ENCODE measurements around the gene HERPUD1. TPM values are rescaled to one million over a fixed set of nuclear protein-coding genes. Genes with fewer than 3 reads are reported as not detected.

Gene HERPUD1
- total and polyA plus RNA-seq, 9 of the 15 experiments (the other 6 are each of a cell fraction or from before 2014, with no cell fraction given), result 14.2 to 60.7 (median 37.4) TPM

DNA sequence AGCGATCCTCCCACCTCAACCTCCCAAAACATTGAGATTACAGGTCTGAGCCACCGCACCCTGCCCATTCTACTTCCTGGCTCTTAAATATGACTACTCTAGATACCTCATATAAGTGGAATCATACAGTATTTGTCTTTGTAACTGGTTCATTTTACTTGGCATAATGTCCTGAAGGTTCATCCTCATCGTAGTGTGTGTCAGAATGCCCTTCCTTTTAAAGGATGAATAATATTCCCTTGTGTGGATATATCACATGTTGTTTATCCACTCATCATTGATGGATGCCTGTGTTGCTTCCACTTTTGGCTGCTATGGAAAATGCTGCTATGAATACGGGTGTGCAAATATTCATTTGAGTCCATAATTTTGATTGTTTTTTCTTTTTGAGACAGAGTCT, 24.1 kb downstream of the HERPUD1 start:
- no TSS peak for BruUV-seq (replicated peaks)
- intact Hi-C loops (cut with micrococcal nuclease), result no loop called here
- Histone ChIP-seq H3K79me2 (ENCODE audit: control insufficient read depth, insufficient read depth, low read length) (no peaks in the 10 kb centered on the region), H3K9me3 (replicated peaks; ENCODE audit: control insufficient read depth, insufficient read depth, low read depth, low read length) (0 out of 2 replicates have a peak, but pooled peaks cover 1% of the 10 kb centered on the region), H3K36me3 (ENCODE audit: control insufficient read depth, insufficient read depth, low read length) (no peaks in the 10 kb centered on the region), H3K27ac (ENCODE audit: extremely low read depth, low read depth, low read length) (no peak overlapping the region), H3K9ac (ENCODE audit: insufficient read depth in 1 of 2, low read depth in 2 of 2, low read length in 2 of 2) (no peak overlapping the region), H3K27me3 (ENCODE audit: control insufficient read depth in 2 of 2, insufficient read depth in 2 of 2, low read length in 2 of 2) (peaks cover 17 to 28% of the 10 kb centered on the region in 2 experiments; a peak in 3 of 5 replicates), H3K9me1 (ENCODE audit: control insufficient read depth, insufficient read depth, low read length) (no peaks in the 10 kb centered on the region), H3K4me3 (no peak overlapping the region), H3K4me1 (replicated peaks in 1 of 2; ENCODE audit: control insufficient read depth in 2 of 2, insufficient read depth in 2 of 2, low read length in 2 of 2) (peaks cover 0 to 5% of the 10 kb centered on the region in 2 experiments; a peak in 1 of 5 replicates), H2AFZ (ENCODE audit: low read depth, low read length) (no peak overlapping the region), H4K20me1 (replicated peaks; ENCODE audit: control insufficient read depth, insufficient read depth, low read length) (no peaks in the 10 kb centered on the region), H3K4me2 (ENCODE audit: insufficient read depth, low read length) (no peak overlapping the region)
- no peak for FAIRE-seq
- CTCF ChIA-PET (ENCODE audit: low intra/inter-chr PET ratio), result no interaction called here
- 4% methylated on average over 4 of the region's 4 CpGs for WGBS (ENCODE audit: insufficient coverage, low coverage, missing lambda C conversion rate)
- no peak for ATAC-seq
- in situ Hi-C loops (cut with MboI), result no loop called here
- TF ChIP-seq ZNF239 (CRISPR knock-in tag; IDR thresholded peaks at IDR 0.05), result no peak
- TF ChIP-seq PCBP2 (IDR thresholded peaks at IDR 0.05; ENCODE audit: low read depth, low read length, poor library complexity, severe bottlenecking), result no peak
- TF ChIP-seq ZNF766 (CRISPR knock-in tag; conservative IDR thresholded peaks at IDR 0.05), result no peak
- no peak for TF ChIP-seq ZNF79 (CRISPR knock-in tag; IDR thresholded peaks at IDR 0.05; ENCODE audit: low read depth)
- no peak for DNase-seq (ENCODE audit: extremely low read depth in 1 of 4, low spot score in 3 of 4)
- POLR2A ChIA-PET, result interaction anchor here (2.0 kb wide), 1 partner anchor 9 kb away, joined by 7 read pairs; no protein-coding TSS in a partner anchor

DNA sequence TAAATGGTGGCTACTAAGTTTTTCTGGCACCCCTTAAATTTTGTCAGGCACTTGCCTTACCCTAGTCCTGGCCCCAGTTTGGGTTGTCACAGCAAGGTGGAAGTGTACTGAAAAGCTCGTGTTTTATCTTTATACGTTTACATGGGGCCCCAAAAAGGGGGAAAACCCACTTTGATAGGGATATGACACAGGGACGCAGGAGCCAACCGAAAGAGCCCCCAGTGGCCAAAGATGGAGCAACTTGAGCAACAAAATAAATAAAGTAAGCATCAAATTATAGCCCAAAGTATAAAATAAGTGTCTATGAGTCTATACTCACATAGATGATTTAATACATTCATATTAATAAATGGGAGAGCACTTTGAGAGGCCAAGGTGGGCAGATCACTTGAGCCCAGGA, 24.8 kb downstream of the HERPUD1 start:
- Histone ChIP-seq H3K4me3 (no peak overlapping the region), H3K9ac (ENCODE audit: insufficient read depth in 1 of 2, low read depth in 2 of 2, low read length in 2 of 2) (no peak overlapping the region), H3K27ac (ENCODE audit: extremely low read depth, low read depth, low read length) (no peak overlapping the region), H3K36me3 (ENCODE audit: control insufficient read depth, insufficient read depth, low read length) (no peaks in the 10 kb centered on the region), H3K79me2 (ENCODE audit: control insufficient read depth, insufficient read depth, low read length) (no peaks in the 10 kb centered on the region), H3K27me3 (ENCODE audit: control insufficient read depth in 2 of 2, insufficient read depth in 2 of 2, low read length in 2 of 2) (peaks cover 17 to 28% of the 10 kb centered on the region in 2 experiments; a peak in 4 of 5 replicates), H4K20me1 (replicated peaks; ENCODE audit: control insufficient read depth, insufficient read depth, low read length) (no peaks in the 10 kb centered on the region), H3K9me1 (ENCODE audit: control insufficient read depth, insufficient read depth, low read length) (no peaks in the 10 kb centered on the region), H3K9me3 (replicated peaks; ENCODE audit: control insufficient read depth, insufficient read depth, low read depth, low read length) (0 out of 2 replicates have a peak, but pooled peaks cover 1% of the 10 kb centered on the region), H3K4me1 (replicated peaks in 1 of 2; ENCODE audit: control insufficient read depth in 2 of 2, insufficient read depth in 2 of 2, low read length in 2 of 2) (peaks cover 0 to 8% of the 10 kb centered on the region in 2 experiments; a peak in 2 of 5 replicates), H2AFZ (ENCODE audit: low read depth, low read length) (no peak overlapping the region), H3K4me2 (ENCODE audit: insufficient read depth, low read length) (no peak overlapping the region)
- intact Hi-C loops (cut with micrococcal nuclease), result no loop called here
- ChIA-PET POLR2A (interaction anchor here (0.8 to 2.0 kb wide), 3 partner anchors 9 to 545 kb away, joined by 3 to 7 read pairs (median 4); no protein-coding TSS in a partner anchor), CTCF (ENCODE audit: low intra/inter-chr PET ratio) (no interaction called here)
- DNase-seq (ENCODE audit: extremely low read depth in 1 of 4, low spot score in 3 of 4) (no peak), ATAC-seq (no peak; the same call in 2 of the 3 replicates), FAIRE-seq (no peak)
- in situ Hi-C loops (cut with MboI), result no loop called here
- 13% methylated on average over 4 of the region's 4 CpGs for WGBS (ENCODE audit: insufficient coverage, low coverage, missing lambda C conversion rate)
- BruUV-seq (replicated peaks), result no TSS peak
- no peak for TF ChIP-seq YBX1 (IDR thresholded peaks at IDR 0.05)
- TF ChIP-seq, protein P1, sequence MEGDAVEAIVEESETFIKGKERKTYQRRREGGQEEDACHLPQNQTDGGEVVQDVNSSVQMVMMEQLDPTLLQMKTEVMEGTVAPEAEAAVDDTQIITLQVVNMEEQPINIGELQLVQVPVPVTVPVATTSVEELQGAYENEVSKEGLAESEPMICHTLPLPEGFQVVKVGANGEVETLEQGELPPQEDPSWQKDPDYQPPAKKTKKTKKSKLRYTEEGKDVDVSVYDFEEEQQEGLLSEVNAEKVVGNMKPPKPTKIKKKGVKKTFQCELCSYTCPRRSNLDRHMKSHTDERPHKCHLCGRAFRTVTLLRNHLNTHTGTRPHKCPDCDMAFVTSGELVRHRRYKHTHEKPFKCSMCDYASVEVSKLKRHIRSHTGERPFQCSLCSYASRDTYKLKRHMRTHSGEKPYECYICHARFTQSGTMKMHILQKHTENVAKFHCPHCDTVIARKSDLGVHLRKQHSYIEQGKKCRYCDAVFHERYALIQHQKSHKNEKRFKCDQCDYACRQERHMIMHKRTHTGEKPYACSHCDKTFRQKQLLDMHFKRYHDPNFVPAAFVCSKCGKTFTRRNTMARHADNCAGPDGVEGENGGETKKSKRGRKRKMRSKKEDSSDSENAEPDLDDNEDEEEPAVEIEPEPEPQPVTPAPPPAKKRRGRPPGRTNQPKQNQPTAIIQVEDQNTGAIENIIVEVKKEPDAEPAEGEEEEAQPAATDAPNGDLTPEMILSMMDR (IDR thresholded peaks at IDR 0.05 in 2 of 3, conservative IDR thresholded peaks at IDR 0.05 in 1 of 3; ENCODE audit: insufficient read depth in 2 of 3, low read depth in 1 of 3, low read length in 3 of 3), result peak in 2 of 3 experiments; percentile 19 to 23; a peak in 2 of 6 replicates
- TF ChIP-seq BMI1 (IDR thresholded peaks at IDR 0.05; ENCODE audit: low read length), result no peak
